Measurements from ENCODE around the gene REEP6.

- TF ChIP-seq CTCF (IDR thresholded peaks at IDR 0.05) (no peak), POLR2AphosphoS5 (IDR thresholded peaks at IDR 0.05; ENCODE audit: low read depth, low read length) (no peak)
- TF ChIP-seq, protein P1, sequence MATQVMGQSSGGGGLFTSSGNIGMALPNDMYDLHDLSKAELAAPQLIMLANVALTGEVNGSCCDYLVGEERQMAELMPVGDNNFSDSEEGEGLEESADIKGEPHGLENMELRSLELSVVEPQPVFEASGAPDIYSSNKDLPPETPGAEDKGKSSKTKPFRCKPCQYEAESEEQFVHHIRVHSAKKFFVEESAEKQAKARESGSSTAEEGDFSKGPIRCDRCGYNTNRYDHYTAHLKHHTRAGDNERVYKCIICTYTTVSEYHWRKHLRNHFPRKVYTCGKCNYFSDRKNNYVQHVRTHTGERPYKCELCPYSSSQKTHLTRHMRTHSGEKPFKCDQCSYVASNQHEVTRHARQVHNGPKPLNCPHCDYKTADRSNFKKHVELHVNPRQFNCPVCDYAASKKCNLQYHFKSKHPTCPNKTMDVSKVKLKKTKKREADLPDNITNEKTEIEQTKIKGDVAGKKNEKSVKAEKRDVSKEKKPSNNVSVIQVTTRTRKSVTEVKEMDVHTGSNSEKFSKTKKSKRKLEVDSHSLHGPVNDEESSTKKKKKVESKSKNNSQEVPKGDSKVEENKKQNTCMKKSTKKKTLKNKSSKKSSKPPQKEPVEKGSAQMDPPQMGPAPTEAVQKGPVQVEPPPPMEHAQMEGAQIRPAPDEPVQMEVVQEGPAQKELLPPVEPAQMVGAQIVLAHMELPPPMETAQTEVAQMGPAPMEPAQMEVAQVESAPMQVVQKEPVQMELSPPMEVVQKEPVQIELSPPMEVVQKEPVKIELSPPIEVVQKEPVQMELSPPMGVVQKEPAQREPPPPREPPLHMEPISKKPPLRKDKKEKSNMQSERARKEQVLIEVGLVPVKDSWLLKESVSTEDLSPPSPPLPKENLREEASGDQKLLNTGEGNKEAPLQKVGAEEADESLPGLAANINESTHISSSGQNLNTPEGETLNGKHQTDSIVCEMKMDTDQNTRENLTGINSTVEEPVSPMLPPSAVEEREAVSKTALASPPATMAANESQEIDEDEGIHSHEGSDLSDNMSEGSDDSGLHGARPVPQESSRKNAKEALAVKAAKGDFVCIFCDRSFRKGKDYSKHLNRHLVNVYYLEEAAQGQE (IDR thresholded peaks at IDR 0.05; ENCODE audit: insufficient read depth in 1 of 2, low read depth in 2 of 2, low read length in 1 of 2): no peak
Measured at GRCh38 chr19:1489463-1490310, 1.3 kb upstream of the REEP6 start.

Measured in Panc1 (cell line).